SK-N-SH (cell line): ENCODE measurements around the gene NCS1. TPM values are rescaled to one million over a fixed set of nuclear protein-coding genes. Genes with fewer than 3 reads are reported as not detected.
"Not testable (repeated sequence)": the region's sequence is repeated elsewhere in the genome, so short reads cannot be mapped to it uniquely, and the experiment has no call there.

ENCODE experiments used
- CTCF ChIA-PET: fragments of 300-600, 350-600 bp; formaldehyde crosslinking; extraction: SDS; loops from one replicate; lab custom pipeline; 2021; lab: Yijun Ruan, JAX
- POLR2A ChIA-PET: fragments of 350-600 bp; sonication (Branson Sonifier 250); formaldehyde crosslinking; extraction: SDS; loops from one replicate; lab custom pipeline; 2020; ENCODE audit warnings: antibody characterized with exemption, inconsistent platforms; lab: Yijun Ruan, JAX
- DNase-seq: peaks from one replicate; pipeline ENCODE4 v3.0.0; 2012
- H2AFZ ChIP-seq: fragments of 200-600 bp; sonication (generic); 2 replicates; pipeline ENCODE4 v1.8.1; 2016; ENCODE audit warnings: antibody characterized with exemption, mild to moderate bottlenecking, low read depth
- H3F3A ChIP-seq: fragments of 200-600 bp; sonication (generic); replicated peaks from 2 replicates; pipeline ENCODE3; 2016; ENCODE audit warnings: antibody characterized with exemption, mild to moderate bottlenecking; ENCODE audit not compliant: insufficient read depth
- H3K27ac ChIP-seq, 2 experiments: fragments of 200-500 bp in 1 of 2; fragments of 200-600 bp in 1 of 2; sonication (Bioruptor generic) in 1 of 2; sonication (generic), shearing (Covaris generic) in 1 of 2; 2 replicates each; pipeline versions ENCODE4 v1.5.1 to v1.6.1; 2014 to 2016; ENCODE audit warnings: low read depth in 2 of 2, inconsistent platforms in 1 of 2, low read length in 1 of 2, mild to moderate bottlenecking in 1 of 2, mixed read lengths in 1 of 2
- H3K27me3 ChIP-seq: fragments of 200-600 bp; sonication (generic), shearing (Covaris generic); 2 replicates; pipeline ENCODE4 v1.6.1; 2016; ENCODE audit warnings: mixed run types; ENCODE audit not compliant: insufficient read depth
- H3K36me3 ChIP-seq, 2 experiments: fragments of 200-500 bp in 1 of 2; fragments of 200-600 bp in 1 of 2; sonication (Bioruptor generic) in 1 of 2; sonication (generic) in 1 of 2; replicated peaks in 1 of 2; 2 replicates each; pipeline versions ENCODE3 to v1.5.1; 2014 to 2016; ENCODE audit warnings: low read length in 1 of 2, mild to moderate bottlenecking in 1 of 2; ENCODE audit not compliant: insufficient read depth in 2 of 2, control insufficient read depth in 1 of 2
- H3K4me1 ChIP-seq, 2 experiments: fragments of 200-500 bp in 1 of 2; fragments of 200-600 bp in 1 of 2; sonication (Bioruptor generic) in 1 of 2; sonication (generic), shearing (Covaris generic) in 1 of 2; 2 replicates each; pipeline versions ENCODE4 v1.5.1 to v1.6.1; 2014 to 2016; ENCODE audit warnings: low read depth in 1 of 2, low read length in 1 of 2, mixed run types in 1 of 2; ENCODE audit not compliant: insufficient read depth in 2 of 2, control insufficient read depth in 1 of 2
- H3K4me2 ChIP-seq: fragments of 200-600 bp; sonication (generic), shearing (Covaris generic); 2 replicates; pipeline ENCODE4 v1.6.1; 2017; ENCODE audit warnings: mixed run types
- H3K4me3 ChIP-seq, 2 experiments: fragments of 200-500 bp in 1 of 2; fragments of 200-600 bp in 1 of 2; sonication (Bioruptor generic) in 1 of 2; sonication (generic), shearing (Covaris generic) in 1 of 2; 2 replicates each; pipeline versions ENCODE4 v1.5.1 to v1.8.1; 2014 to 2016; ENCODE audit warnings: low read depth in 2 of 2, inconsistent platforms in 1 of 2, low read length in 1 of 2, mild to moderate bottlenecking in 1 of 2, mixed read lengths in 1 of 2, moderate library complexity in 1 of 2
- H3K79me2 ChIP-seq: fragments of 200-600 bp; sonication (generic); 2 replicates; pipeline ENCODE4 v1.8.1; 2017; ENCODE audit warnings: mild to moderate bottlenecking; ENCODE audit not compliant: insufficient read depth
- H3K9ac ChIP-seq: fragments of 200-600 bp; sonication (generic); 2 replicates; pipeline ENCODE4 v1.6.1; 2017; ENCODE audit warnings: mixed run types
- H3K9me2 ChIP-seq: fragments of 200-600 bp; sonication (generic); 2 replicates; pipeline ENCODE4 v1.6.1; 2017; ENCODE audit warnings: mixed run types
- H3K9me3 ChIP-seq: fragments of 200-600 bp; sonication (generic); 2 replicates; pipeline ENCODE4 v1.6.1; 2017; ENCODE audit warnings: mixed run types, mild to moderate bottlenecking, moderate library complexity
- H4K20me1 ChIP-seq: fragments of 200-600 bp; sonication (generic); 2 replicates; pipeline ENCODE4 v1.6.1; 2017; ENCODE audit warnings: mild to moderate bottlenecking, mixed run types; ENCODE audit not compliant: insufficient read depth
- ELF1 ChIP-seq: IDR thresholded peaks from 2 replicates; pipeline ENCODE4 v1.4.0; 2012
- FOSL2 ChIP-seq: IDR thresholded peaks from 2 replicates; pipeline ENCODE4 v1.4.0; 2012; ENCODE audit warnings: low read depth, mild to moderate bottlenecking, moderate library complexity, borderline replicate concordance
- GABPA ChIP-seq: IDR thresholded peaks from 2 replicates; pipeline ENCODE4 v1.4.0; 2012; ENCODE audit warnings: low read depth, mild to moderate bottlenecking
- GATA2 ChIP-seq: sonication (generic); formaldehyde crosslinking; IDR thresholded peaks from 2 replicates; pipeline ENCODE4 v1.5.0; 2020; ENCODE audit warnings: mild to moderate bottlenecking, missing genetic modification reagents
- NFIC ChIP-seq: IDR thresholded peaks from 2 replicates; pipeline ENCODE4 v1.4.0; 2012; ENCODE audit warnings: borderline replicate concordance
- POLR2AphosphoS5 ChIP-seq: IDR thresholded peaks from 2 replicates; pipeline ENCODE4 v1.6.1; 2012; ENCODE audit warnings: low read depth, low read length
- RAD21 ChIP-seq: IDR thresholded peaks from 2 replicates; pipeline ENCODE4 v1.6.1; 2012; ENCODE audit warnings: mild to moderate bottlenecking, low read length
- RCOR1 ChIP-seq: fragments of 150-350 bp; IDR thresholded peaks from 2 replicates; pipeline ENCODE4 v1.6.1; 2017; ENCODE audit warnings: antibody characterized with exemption, low read length
- RFX5 ChIP-seq: IDR thresholded peaks from 2 replicates; pipeline ENCODE4 v1.6.1; 2012; ENCODE audit warnings: mild to moderate bottlenecking, improper control_type of control experiment, low read length
- RXRA ChIP-seq: IDR thresholded peaks from 2 replicates; pipeline ENCODE4 v1.4.0; 2012; ENCODE audit warnings: low read depth, mild to moderate bottlenecking, borderline replicate concordance
- SIN3A ChIP-seq: IDR thresholded peaks from 2 replicates; pipeline ENCODE4 v1.6.1; 2012; ENCODE audit warnings: low read depth, mild to moderate bottlenecking, low read length, moderate library complexity, borderline replicate concordance
- TCF12 ChIP-seq: IDR thresholded peaks from 2 replicates; pipeline ENCODE4 v1.4.0; 2012
- TEAD4 ChIP-seq: IDR thresholded peaks from 2 replicates; pipeline ENCODE4 v1.4.0; 2012; ENCODE audit warnings: mild to moderate bottlenecking, borderline replicate concordance; ENCODE audit not compliant: insufficient read depth
- USF2 ChIP-seq: fragments of 150-350 bp; IDR thresholded peaks from 2 replicates; pipeline ENCODE4 v1.6.1; 2017; ENCODE audit warnings: antibody characterized with exemption, low read length, low read depth, borderline replicate concordance
- WGBS: methylation state at CpG from one replicate; pipeline ENCODE4 v1.1.6; 2017; ENCODE audit warnings: low lambda C conversion rate; 5-methylcytosine and 5-hydroxymethylcytosine counted together
- polyA plus RNA-seq, 3 experiments: library from polyadenylated mRNA; depleted of rRNA; stranded (reverse); fragments of >200 nt; gene quantifications; 2 replicates each; pipeline ENCODE4 v1.2.3, GENCODE V29; 2012
- TF ChIP-seq, protein P1 (sequence below): IDR thresholded peaks from 2 replicates; pipeline ENCODE4 v1.4.0; 2012; ENCODE audit warnings: low read depth, borderline replicate concordance
- TF ChIP-seq, protein P2 (sequence below): IDR thresholded peaks from 2 replicates; pipeline ENCODE4 v1.6.1; 2012; ENCODE audit warnings: mild to moderate bottlenecking, low read depth, low read length, moderate library complexity
- TF ChIP-seq, protein P3 (sequence below): IDR thresholded peaks from 2 replicates; pipeline ENCODE4; 2012
- TF ChIP-seq, protein P4 (sequence below): IDR thresholded peaks from 2 replicates; pipeline ENCODE4 v1.4.0; 2012; ENCODE audit warnings: low read depth

Gene NCS1
- polyA plus RNA-seq, 1 of the 3 experiments (the other 2 are of a cell fraction), result 40.6 TPM

DNA sequence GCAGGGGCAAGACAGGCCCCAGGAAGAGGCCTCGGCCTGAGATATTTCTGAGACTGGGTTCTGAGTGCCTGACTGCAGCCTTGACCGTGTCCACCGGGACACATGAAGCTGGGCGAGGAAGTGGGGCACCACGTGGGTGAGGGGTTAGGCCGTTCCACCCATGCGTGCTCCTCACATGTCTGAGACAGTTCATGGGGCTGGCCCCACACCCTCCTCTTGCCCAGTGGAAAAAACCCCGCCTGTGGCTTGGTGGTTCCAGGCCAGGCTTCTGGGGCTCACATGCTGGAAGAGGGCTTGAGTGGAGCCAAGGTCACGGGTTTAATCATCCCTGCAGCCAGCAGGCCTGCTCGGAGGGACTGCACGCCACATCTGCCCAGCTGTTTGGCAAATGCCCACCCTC, 104.8 kb downstream of the NCS1 start:
- H3K36me3 ChIP-seq, result no peaks in the 10 kb centered on the region
- H3K27ac ChIP-seq, result no peak overlapping the region
- H3K9me3 ChIP-seq, result no peaks in the 10 kb centered on the region
- POLR2A ChIA-PET, result no interaction called here
- no peak overlapping the region for H3K4me2 ChIP-seq
- no peak overlapping the region for H3K9ac ChIP-seq
- no peaks in the 10 kb centered on the region for H3K27me3 ChIP-seq
- no peak for DNase-seq
- H3K4me1 ChIP-seq, result peaks cover 0 to under 1% of the 10 kb centered on the region in 2 experiments; a peak in 1 of 4 replicates
- H3F3A ChIP-seq, result peaks cover 4% of the 10 kb centered on the region
- TF ChIP-seq RAD21 (no peak), GATA2 (CRISPR knock-in tag) (no peak), NFIC (no peak), POLR2AphosphoS5 (no peak), GABPA (no peak), RCOR1 (no peak), FOSL2 (no peak), ELF1 (no peak), RXRA (no peak), SIN3A (no peak), TEAD4 (no peak), USF2 (no peak), TCF12 (no peak), RFX5 (no peak)
- TF ChIP-seq, protein P1, sequence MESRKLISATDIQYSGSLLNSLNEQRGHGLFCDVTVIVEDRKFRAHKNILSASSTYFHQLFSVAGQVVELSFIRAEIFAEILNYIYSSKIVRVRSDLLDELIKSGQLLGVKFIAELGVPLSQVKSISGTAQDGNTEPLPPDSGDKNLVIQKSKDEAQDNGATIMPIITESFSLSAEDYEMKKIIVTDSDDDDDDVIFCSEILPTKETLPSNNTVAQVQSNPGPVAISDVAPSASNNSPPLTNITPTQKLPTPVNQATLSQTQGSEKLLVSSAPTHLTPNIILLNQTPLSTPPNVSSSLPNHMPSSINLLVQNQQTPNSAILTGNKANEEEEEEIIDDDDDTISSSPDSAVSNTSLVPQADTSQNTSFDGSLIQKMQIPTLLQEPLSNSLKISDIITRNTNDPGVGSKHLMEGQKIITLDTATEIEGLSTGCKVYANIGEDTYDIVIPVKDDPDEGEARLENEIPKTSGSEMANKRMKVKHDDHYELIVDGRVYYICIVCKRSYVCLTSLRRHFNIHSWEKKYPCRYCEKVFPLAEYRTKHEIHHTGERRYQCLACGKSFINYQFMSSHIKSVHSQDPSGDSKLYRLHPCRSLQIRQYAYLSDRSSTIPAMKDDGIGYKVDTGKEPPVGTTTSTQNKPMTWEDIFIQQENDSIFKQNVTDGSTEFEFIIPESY, result no peak
- TF ChIP-seq, protein P2, sequence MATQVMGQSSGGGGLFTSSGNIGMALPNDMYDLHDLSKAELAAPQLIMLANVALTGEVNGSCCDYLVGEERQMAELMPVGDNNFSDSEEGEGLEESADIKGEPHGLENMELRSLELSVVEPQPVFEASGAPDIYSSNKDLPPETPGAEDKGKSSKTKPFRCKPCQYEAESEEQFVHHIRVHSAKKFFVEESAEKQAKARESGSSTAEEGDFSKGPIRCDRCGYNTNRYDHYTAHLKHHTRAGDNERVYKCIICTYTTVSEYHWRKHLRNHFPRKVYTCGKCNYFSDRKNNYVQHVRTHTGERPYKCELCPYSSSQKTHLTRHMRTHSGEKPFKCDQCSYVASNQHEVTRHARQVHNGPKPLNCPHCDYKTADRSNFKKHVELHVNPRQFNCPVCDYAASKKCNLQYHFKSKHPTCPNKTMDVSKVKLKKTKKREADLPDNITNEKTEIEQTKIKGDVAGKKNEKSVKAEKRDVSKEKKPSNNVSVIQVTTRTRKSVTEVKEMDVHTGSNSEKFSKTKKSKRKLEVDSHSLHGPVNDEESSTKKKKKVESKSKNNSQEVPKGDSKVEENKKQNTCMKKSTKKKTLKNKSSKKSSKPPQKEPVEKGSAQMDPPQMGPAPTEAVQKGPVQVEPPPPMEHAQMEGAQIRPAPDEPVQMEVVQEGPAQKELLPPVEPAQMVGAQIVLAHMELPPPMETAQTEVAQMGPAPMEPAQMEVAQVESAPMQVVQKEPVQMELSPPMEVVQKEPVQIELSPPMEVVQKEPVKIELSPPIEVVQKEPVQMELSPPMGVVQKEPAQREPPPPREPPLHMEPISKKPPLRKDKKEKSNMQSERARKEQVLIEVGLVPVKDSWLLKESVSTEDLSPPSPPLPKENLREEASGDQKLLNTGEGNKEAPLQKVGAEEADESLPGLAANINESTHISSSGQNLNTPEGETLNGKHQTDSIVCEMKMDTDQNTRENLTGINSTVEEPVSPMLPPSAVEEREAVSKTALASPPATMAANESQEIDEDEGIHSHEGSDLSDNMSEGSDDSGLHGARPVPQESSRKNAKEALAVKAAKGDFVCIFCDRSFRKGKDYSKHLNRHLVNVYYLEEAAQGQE, result no peak
- TF ChIP-seq, protein P3, sequence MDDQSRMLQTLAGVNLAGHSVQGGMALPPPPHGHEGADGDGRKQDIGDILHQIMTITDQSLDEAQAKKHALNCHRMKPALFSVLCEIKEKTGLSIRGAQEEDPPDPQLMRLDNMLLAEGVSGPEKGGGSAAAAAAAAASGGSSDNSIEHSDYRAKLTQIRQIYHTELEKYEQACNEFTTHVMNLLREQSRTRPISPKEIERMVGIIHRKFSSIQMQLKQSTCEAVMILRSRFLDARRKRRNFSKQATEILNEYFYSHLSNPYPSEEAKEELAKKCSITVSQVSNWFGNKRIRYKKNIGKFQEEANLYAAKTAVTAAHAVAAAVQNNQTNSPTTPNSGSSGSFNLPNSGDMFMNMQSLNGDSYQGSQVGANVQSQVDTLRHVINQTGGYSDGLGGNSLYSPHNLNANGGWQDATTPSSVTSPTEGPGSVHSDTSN, result no peak
- TF ChIP-seq, protein P4, sequence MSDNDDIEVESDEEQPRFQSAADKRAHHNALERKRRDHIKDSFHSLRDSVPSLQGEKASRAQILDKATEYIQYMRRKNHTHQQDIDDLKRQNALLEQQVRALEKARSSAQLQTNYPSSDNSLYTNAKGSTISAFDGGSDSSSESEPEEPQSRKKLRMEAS, result no peak
- TF ChIP-seq, all 33 proteins: peak for 0
- H3K9me2 ChIP-seq, result no peaks in the 10 kb centered on the region
- H3K4me3 ChIP-seq, result no peak overlapping the region
- 61% methylated on average over 7 of the region's 11 CpGs for WGBS
- CTCF ChIA-PET, result interaction anchor here (0.6 to 1.7 kb wide), 2 partner anchors 11 to 62 kb away, joined by 3 to 5 read pairs; no protein-coding TSS in a partner anchor
- no peaks in the 10 kb centered on the region for H4K20me1 ChIP-seq
- no peak overlapping the region for H2AFZ ChIP-seq
- no peaks in the 10 kb centered on the region for H3K79me2 ChIP-seq

DNA sequence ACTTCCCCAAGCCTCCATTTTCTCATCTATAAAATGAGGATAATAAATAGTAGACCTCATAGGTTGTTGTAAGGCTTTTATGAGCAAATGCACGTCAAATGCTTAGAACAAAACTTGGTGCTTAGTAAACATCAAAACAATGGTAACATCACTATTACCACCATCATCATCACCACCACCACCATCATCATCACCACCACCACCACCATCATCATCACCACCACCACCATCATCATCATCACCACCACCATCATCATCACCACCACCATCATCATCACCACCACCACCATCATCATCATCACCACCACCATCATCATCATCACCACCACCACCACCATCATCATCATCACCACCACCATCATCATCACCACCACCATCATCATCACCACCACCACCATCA, 105.3 kb downstream of the NCS1 start:
- DNase-seq, H2AFZ ChIP-seq, H3K36me3 ChIP-seq, H3K27me3 ChIP-seq, H3K9me2 ChIP-seq, H3F3A ChIP-seq, H3K9me3 ChIP-seq, H3K4me2 ChIP-seq, H3K9ac ChIP-seq, CTCF ChIA-PET, POLR2A ChIA-PET, H3K4me1 ChIP-seq, H4K20me1 ChIP-seq, H3K4me3 ChIP-seq, H3K79me2 ChIP-seq, H3K27ac ChIP-seq: not testable (repeated sequence)
- WGBS, result 87% methylated on average over 1 of the region's 1 CpG
